Gastroesophageal sphincter (tissue), 3 donors: ENCODE measurements around the gene USP12.

ENCODE experiments used
- CTCF ChIP-seq, 4 experiments: fragments of 200-600 bp in 2 of 4; fragments of 450-650 bp in 2 of 4; sonication (generic) in 1 of 4; IDR thresholded peaks; one replicate each; pipeline ENCODE4 v1.5.1; 2017 to 2019; ENCODE audit warnings: antibody characterized with exemption in 4 of 4, mild to moderate bottlenecking in 2 of 4, moderate library complexity in 2 of 4
- EP300 ChIP-seq: sonication (generic); formaldehyde crosslinking; IDR thresholded peaks from one replicate; pipeline ENCODE4 v1.6.1; 2017; ENCODE audit warnings: antibody characterized with exemption, mild to moderate bottlenecking

- TF ChIP-seq CTCF (IDR thresholded peaks at IDR 0.05) (no peak), EP300 (no peak)
Observed at GRCh38 chr13:27035892-27036235, 135.7 kb downstream of the USP12 start.
